Measurements from ENCODE around the gene APCDD1L. TPM values are rescaled to one million over a fixed set of nuclear protein-coding genes. Genes with fewer than 3 reads are reported as not detected.

APCDD1L gene
- total and polyA plus RNA-seq, 2 experiments from 2014 or later: 16.6 to 25.6 TPM

GRCh38 chr20:58433759-58434158 is 81.4 kb downstream of the APCDD1L start:
- peaks cover 18% of the 10 kb centered on the region for H3K4me1 ChIP-seq (ENCODE audit: insufficient read depth)
- H3F3A ChIP-seq (ENCODE audit: insufficient read depth): peaks cover 11% of the 10 kb centered on the region; the same call in 1 of the 2 replicates
- WGBS, 2 experiments (ENCODE audit: low coverage in 1 of 2, low lambda C conversion rate in 2 of 2, missing lambda C conversion rate in 2 of 2): 73 to 82% methylated on average over 1 of the region's 1 CpG
- no peak for TF ChIP-seq EZH2 (IDR thresholded peaks at IDR 0.05; ENCODE audit: insufficient read depth, poor library complexity, severe bottlenecking)
- TF ChIP-seq EZH2phosphoT487 (IDR thresholded peaks at IDR 0.05; ENCODE audit: insufficient read depth, low read depth): no peak
- H4K20me1 ChIP-seq (ENCODE audit: insufficient read depth): peaks cover 13% of the 10 kb centered on the region
- no peak overlapping the region for H3K9ac ChIP-seq
- no peaks in the 10 kb centered on the region for H3K9me3 ChIP-seq (ENCODE audit: low read depth)
- no peak overlapping the region for H3K4me3 ChIP-seq
- peaks cover 100% of the 10 kb centered on the region for H3K79me2 ChIP-seq (ENCODE audit: insufficient read depth)
- H3K36me3 ChIP-seq (ENCODE audit: low read depth): peaks cover 3% of the 10 kb centered on the region; the same call in 1 of the 2 replicates
- in situ Hi-C loops (cut with MboI): no loop called here
- no peaks in the 10 kb centered on the region for H3K27me3 ChIP-seq (replicated peaks; ENCODE audit: insufficient read depth)
- H3K9me2 ChIP-seq (ENCODE audit: insufficient read depth): no peaks in the 10 kb centered on the region
- DNase-seq: peak; percentile 81
- no peak overlapping the region for H3K4me2 ChIP-seq (ENCODE audit: unreplicated experiment)
- no peak overlapping the region for H2AFZ ChIP-seq
- peak overlapping the region; percentile 22 for H3K27ac ChIP-seq

- Histone ChIP-seq H3K4me3 (no peak overlapping the region), H4K20me1 (ENCODE audit: insufficient read depth) (peaks cover 13% of the 10 kb centered on the region), H2AFZ (no peak overlapping the region), H3K36me3 (ENCODE audit: low read depth) (peaks cover 3% of the 10 kb centered on the region; the same call in 1 of the 2 replicates), H3K79me2 (ENCODE audit: insufficient read depth) (peaks cover 100% of the 10 kb centered on the region), H3K4me1 (ENCODE audit: insufficient read depth) (peaks cover 18% of the 10 kb centered on the region), H3K27ac (peak overlapping the region; percentile 22), H3K9ac (no peak overlapping the region), H3K9me2 (ENCODE audit: insufficient read depth) (no peaks in the 10 kb centered on the region), H3F3A (ENCODE audit: insufficient read depth) (peaks cover 11% of the 10 kb centered on the region; the same call in 1 of the 2 replicates), H3K4me2 (ENCODE audit: unreplicated experiment) (no peak overlapping the region), H3K9me3 (ENCODE audit: low read depth) (no peaks in the 10 kb centered on the region), H3K27me3 (replicated peaks; ENCODE audit: insufficient read depth) (no peaks in the 10 kb centered on the region)
- no peak for DNase-seq
- in situ Hi-C loops (cut with MboI): no loop called here
- WGBS, 2 experiments (ENCODE audit: low coverage in 1 of 2, low lambda C conversion rate in 2 of 2, missing lambda C conversion rate in 2 of 2): 98 to 100% methylated on average over 2 of the region's 2 CpGs
- TF ChIP-seq EZH2phosphoT487 (IDR thresholded peaks at IDR 0.05; ENCODE audit: insufficient read depth, low read depth) (no peak), EZH2 (IDR thresholded peaks at IDR 0.05; ENCODE audit: insufficient read depth, poor library complexity, severe bottlenecking) (no peak)
Measured at GRCh38 chr20:58433029-58433647, 82.1 kb downstream of the APCDD1L start.

- H3K79me2 ChIP-seq (ENCODE audit: insufficient read depth): peaks cover 100% of the 10 kb centered on the region
- H3K9me3 ChIP-seq (ENCODE audit: low read depth): no peaks in the 10 kb centered on the region
- peaks cover 13% of the 10 kb centered on the region for H4K20me1 ChIP-seq (ENCODE audit: insufficient read depth)
- H2AFZ ChIP-seq: no peak overlapping the region
- no peaks in the 10 kb centered on the region for H3K9me2 ChIP-seq (ENCODE audit: insufficient read depth)
- no peak overlapping the region for H3K9ac ChIP-seq
- WGBS, 2 experiments (ENCODE audit: low coverage in 1 of 2, low lambda C conversion rate in 2 of 2, missing lambda C conversion rate in 2 of 2): 86 to 87% methylated on average over 3 of the region's 3 CpGs
- H3K36me3 ChIP-seq (ENCODE audit: low read depth): peaks cover 3% of the 10 kb centered on the region; the same call in 1 of the 2 replicates
- no peaks in the 10 kb centered on the region for H3K27me3 ChIP-seq (replicated peaks; ENCODE audit: insufficient read depth)
- no peak overlapping the region for H3K4me2 ChIP-seq (ENCODE audit: unreplicated experiment)
- TF ChIP-seq EZH2phosphoT487 (IDR thresholded peaks at IDR 0.05; ENCODE audit: insufficient read depth, low read depth): no peak
- no peak for TF ChIP-seq EZH2 (IDR thresholded peaks at IDR 0.05; ENCODE audit: insufficient read depth, poor library complexity, severe bottlenecking)
- H3F3A ChIP-seq (ENCODE audit: insufficient read depth): peaks cover 11% of the 10 kb centered on the region; the same call in 1 of the 2 replicates
- H3K4me1 ChIP-seq (ENCODE audit: insufficient read depth): peaks cover 18% of the 10 kb centered on the region
- in situ Hi-C loops (cut with MboI): no loop called here
- no peak overlapping the region for H3K4me3 ChIP-seq
- DNase-seq: no peak
- no peak overlapping the region for H3K27ac ChIP-seq
Measured at GRCh38 chr20:58432186-58432954, 82.8 kb downstream of the APCDD1L start.

- H3K27ac ChIP-seq: peak overlapping the region; percentile 24; the same call in 1 of the 2 replicates
- H3K4me3 ChIP-seq: no peak overlapping the region
- 54 to 63% methylated on average over 2 of the region's 2 CpGs for WGBS, 2 experiments (ENCODE audit: low coverage in 1 of 2, low lambda C conversion rate in 2 of 2, missing lambda C conversion rate in 2 of 2)
- H3K4me1 ChIP-seq (ENCODE audit: insufficient read depth): peaks cover 18% of the 10 kb centered on the region
- in situ Hi-C loops (cut with MboI): no loop called here
- H4K20me1 ChIP-seq (ENCODE audit: insufficient read depth): peaks cover 13% of the 10 kb centered on the region
- no peak for TF ChIP-seq EZH2 (IDR thresholded peaks at IDR 0.05; ENCODE audit: insufficient read depth, poor library complexity, severe bottlenecking)
- TF ChIP-seq EZH2phosphoT487 (IDR thresholded peaks at IDR 0.05; ENCODE audit: insufficient read depth, low read depth): no peak
- DNase-seq: peak; percentile 56
- H3K36me3 ChIP-seq (ENCODE audit: low read depth): peaks cover 3% of the 10 kb centered on the region; the same call in 1 of the 2 replicates
- no peaks in the 10 kb centered on the region for H3K9me2 ChIP-seq (ENCODE audit: insufficient read depth)
- H3F3A ChIP-seq (ENCODE audit: insufficient read depth): peaks cover 11% of the 10 kb centered on the region; the same call in 1 of the 2 replicates
- no peaks in the 10 kb centered on the region for H3K27me3 ChIP-seq (replicated peaks; ENCODE audit: insufficient read depth)
- peaks cover 100% of the 10 kb centered on the region for H3K79me2 ChIP-seq (ENCODE audit: insufficient read depth)
- peak overlapping the region; percentile 5 for H3K4me2 ChIP-seq (ENCODE audit: unreplicated experiment)
- no peak overlapping the region for H2AFZ ChIP-seq
- no peak overlapping the region for H3K9ac ChIP-seq
- H3K9me3 ChIP-seq (ENCODE audit: low read depth): no peaks in the 10 kb centered on the region
Measured at GRCh38 chr20:58431134-58431533, 84.1 kb downstream of the APCDD1L start.
